Measurements from ENCODE around the gene PLXND1. TPM values are rescaled to one million over a fixed set of nuclear protein-coding genes. Genes with fewer than 3 reads are reported as not detected.

Gene PLXND1
- total and polyA plus RNA-seq, 2 donors (not counting 1 experiment from before 2014, with no cell fraction given), result 3.3 to 74.4 TPM

DNA sequence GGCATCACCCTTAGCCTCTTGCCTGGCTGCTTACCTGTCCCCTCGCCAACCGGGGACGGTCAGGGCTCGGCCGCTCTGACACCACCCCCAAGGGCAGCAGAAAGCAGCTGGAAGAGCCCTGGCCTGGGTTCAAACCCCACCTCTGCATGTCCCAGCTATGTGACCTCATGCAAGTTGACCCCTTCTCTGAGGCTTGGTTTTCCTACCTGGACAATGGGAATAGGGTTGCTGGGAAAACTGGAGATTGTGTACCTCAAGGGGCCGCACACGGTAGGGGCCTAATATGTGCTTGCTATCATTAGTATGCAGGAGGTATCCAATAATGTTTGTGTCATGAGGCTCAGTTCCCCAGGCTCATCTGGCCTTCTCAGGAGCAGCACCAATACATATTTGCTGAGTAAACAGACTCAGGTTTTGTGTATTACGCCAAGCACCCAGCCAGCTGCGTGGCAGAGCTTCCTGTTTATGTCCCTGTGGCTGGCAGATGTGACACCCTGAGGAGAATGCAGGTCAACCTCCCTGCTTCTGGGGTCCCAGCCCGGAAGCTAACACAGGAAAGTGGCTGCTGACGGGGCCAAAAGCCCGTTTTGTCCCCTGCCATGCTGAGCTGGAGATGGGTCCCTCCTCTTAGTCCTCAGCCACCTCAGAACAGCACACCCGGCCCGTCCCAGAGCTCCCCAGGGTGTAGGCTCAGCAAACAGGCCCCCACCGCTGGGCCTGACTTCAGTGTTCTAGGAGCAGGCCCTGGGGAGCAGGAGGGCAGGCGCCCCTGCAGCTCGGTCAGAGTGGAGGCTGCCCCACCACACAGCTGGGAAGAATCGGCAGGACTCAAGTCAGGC, 29.7 kb downstream of the PLXND1 start:
- H3K9me3 Mint-ChIP-seq (ENCODE audit: insufficient read depth), result no peaks in the 10 kb centered on the region
- Histone ChIP-seq H3K4me2 (replicated peaks; ENCODE audit: low read depth, low read length, poor library complexity, severe bottlenecking) (peak overlapping the region; percentile 82), H2AFZ (ENCODE audit: insufficient read depth, low read depth, low read length, poor library complexity, severe bottlenecking) (peak overlapping the region; percentile 59), H4K20me1 (ENCODE audit: control insufficient read depth, insufficient read depth, low read length, poor library complexity, severe bottlenecking) (no peaks in the 10 kb centered on the region), H3K9me3 (ENCODE audit: control extremely low read depth in 1 of 3, control insufficient read depth in 2 of 3, insufficient read depth in 1 of 3, low read length in 2 of 3) (no peaks in the 10 kb centered on the region), H3K36me3 (replicated peaks in 1 of 2; ENCODE audit: control extremely low read depth in 1 of 2, control insufficient read depth in 1 of 2, extremely low read depth in 1 of 2, insufficient read depth in 2 of 2, low read length in 1 of 2) (no peaks in the 10 kb centered on the region), H3K4me1 (ENCODE audit: control insufficient read depth in 2 of 2, insufficient read depth in 2 of 2, low read length in 2 of 2) (peaks cover 50 to 59% of the 10 kb centered on the region in 2 donors), H3K9ac (ENCODE audit: low read length) (peak overlapping the region; percentile 29), H3K79me2 (ENCODE audit: control insufficient read depth, insufficient read depth, low read length) (no peaks in the 10 kb centered on the region), H3K27ac (ENCODE audit: low read length in 2 of 2) (peak overlapping the region; percentile 69 to 83), H3K4me3 (ENCODE audit: control extremely low read depth in 1 of 5, extremely low read depth in 1 of 5, insufficient read depth in 1 of 5, low read depth in 2 of 5, low read length in 4 of 5) (peak overlapping the region in 1 of 5 experiments; percentile 40), H3K27me3 (replicated peaks in 1 of 4; ENCODE audit: control extremely low read depth in 1 of 4, control insufficient read depth in 3 of 4, insufficient read depth in 4 of 4, low read length in 3 of 4) (no peaks in the 10 kb centered on the region)
- peak; percentile 71 for ATAC-seq (ENCODE audit: low read depth)
- intact Hi-C loops (cut with micrococcal nuclease), result loop anchor here (1.0 to 5.0 kb wide), 7 partner anchors 50 to 536 kb away; partner anchors contain the start of genes HMCES, MBD4 and RAB43
- no peaks in the 10 kb centered on the region for H3K27me3 Mint-ChIP-seq
- H3K27ac Mint-ChIP-seq, result peak overlapping the region; percentile 98
- peak overlapping the region; percentile 83 for H3K4me3 Mint-ChIP-seq
- DNase-seq, result peak; percentile 85
- H3K4me1 Mint-ChIP-seq, result peaks cover 70% of the 10 kb centered on the region
- TF ChIP-seq, protein P1, sequence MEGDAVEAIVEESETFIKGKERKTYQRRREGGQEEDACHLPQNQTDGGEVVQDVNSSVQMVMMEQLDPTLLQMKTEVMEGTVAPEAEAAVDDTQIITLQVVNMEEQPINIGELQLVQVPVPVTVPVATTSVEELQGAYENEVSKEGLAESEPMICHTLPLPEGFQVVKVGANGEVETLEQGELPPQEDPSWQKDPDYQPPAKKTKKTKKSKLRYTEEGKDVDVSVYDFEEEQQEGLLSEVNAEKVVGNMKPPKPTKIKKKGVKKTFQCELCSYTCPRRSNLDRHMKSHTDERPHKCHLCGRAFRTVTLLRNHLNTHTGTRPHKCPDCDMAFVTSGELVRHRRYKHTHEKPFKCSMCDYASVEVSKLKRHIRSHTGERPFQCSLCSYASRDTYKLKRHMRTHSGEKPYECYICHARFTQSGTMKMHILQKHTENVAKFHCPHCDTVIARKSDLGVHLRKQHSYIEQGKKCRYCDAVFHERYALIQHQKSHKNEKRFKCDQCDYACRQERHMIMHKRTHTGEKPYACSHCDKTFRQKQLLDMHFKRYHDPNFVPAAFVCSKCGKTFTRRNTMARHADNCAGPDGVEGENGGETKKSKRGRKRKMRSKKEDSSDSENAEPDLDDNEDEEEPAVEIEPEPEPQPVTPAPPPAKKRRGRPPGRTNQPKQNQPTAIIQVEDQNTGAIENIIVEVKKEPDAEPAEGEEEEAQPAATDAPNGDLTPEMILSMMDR (IDR thresholded peaks at IDR 0.05), result no peak
- no peak for TF ChIP-seq EZH2 (IDR thresholded peaks at IDR 0.05; ENCODE audit: borderline replicate concordance, insufficient read depth, low read depth, low read length, poor library complexity, severe bottlenecking)
- ChIA-PET POLR2A (interaction anchor here (0.7 to 3.4 kb wide), 14 partner anchors 10 to 260 kb away, joined by 3 to 55 read pairs (median 4); partner anchors contain the start of genes IFT122, MBD4, PLXND1 and RHO), CTCF (interaction anchor here (0.7 to 3.2 kb wide), 12 partner anchors 10 to 251 kb away, joined by 3 to 30 read pairs (median 6); partner anchors contain the start of genes PLXND1 and RHO)
- WGBS (ENCODE audit: insufficient coverage), result 31% methylated on average over 18 of the region's 18 CpGs
